ENCODE measurements around the gene CDKN2B-AS1. TPM values are rescaled to one million over a fixed set of nuclear protein-coding genes. Genes with fewer than 3 reads are reported as not detected.

Gene CDKN2B-AS1
- total RNA-seq, 1 experiment from 2014 or later, result 0.24 TPM

DNA sequence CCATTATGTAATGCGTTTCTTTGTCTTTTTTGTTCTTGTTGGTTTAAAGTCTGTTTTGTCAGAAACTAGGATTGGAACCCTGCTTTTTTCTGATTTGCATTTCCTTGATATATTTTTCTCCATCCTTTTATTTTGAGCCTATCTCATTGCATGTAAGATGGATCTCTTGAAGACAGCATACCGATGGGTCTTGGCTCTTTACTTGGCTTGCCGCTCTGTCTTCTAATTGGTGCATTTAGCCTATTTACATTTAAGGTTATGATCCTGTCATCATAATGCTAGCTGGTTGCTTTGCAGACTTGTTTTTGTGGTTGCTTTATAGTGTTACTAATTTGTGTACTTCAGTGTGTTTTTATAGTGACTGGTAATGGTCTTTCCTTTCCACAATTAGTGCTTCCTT lies 27.8 kb downstream of the CDKN2B-AS1 start:
- H3K9me3 Mint-ChIP-seq, result peaks cover 22% of the 10 kb centered on the region
- no peaks in the 10 kb centered on the region for H3K4me1 Mint-ChIP-seq
- H3K27me3 Mint-ChIP-seq (ENCODE audit: low read depth), result peaks cover 23% of the 10 kb centered on the region
- H3K27ac Mint-ChIP-seq, result no peak overlapping the region
- DNase-seq (ENCODE audit: low spot score) (no peak), ATAC-seq (no peak)
- TF ChIP-seq IRF2 (CRISPR knock-in tag; IDR thresholded peaks at IDR 0.05; ENCODE audit: borderline replicate concordance, low read depth) (no peak), JAZF1 (CRISPR knock-in tag; IDR thresholded peaks at IDR 0.05) (no peak), JUN (CRISPR knock-in tag; IDR thresholded peaks at IDR 0.05) (no peak)
- TF ChIP-seq, protein P1, sequence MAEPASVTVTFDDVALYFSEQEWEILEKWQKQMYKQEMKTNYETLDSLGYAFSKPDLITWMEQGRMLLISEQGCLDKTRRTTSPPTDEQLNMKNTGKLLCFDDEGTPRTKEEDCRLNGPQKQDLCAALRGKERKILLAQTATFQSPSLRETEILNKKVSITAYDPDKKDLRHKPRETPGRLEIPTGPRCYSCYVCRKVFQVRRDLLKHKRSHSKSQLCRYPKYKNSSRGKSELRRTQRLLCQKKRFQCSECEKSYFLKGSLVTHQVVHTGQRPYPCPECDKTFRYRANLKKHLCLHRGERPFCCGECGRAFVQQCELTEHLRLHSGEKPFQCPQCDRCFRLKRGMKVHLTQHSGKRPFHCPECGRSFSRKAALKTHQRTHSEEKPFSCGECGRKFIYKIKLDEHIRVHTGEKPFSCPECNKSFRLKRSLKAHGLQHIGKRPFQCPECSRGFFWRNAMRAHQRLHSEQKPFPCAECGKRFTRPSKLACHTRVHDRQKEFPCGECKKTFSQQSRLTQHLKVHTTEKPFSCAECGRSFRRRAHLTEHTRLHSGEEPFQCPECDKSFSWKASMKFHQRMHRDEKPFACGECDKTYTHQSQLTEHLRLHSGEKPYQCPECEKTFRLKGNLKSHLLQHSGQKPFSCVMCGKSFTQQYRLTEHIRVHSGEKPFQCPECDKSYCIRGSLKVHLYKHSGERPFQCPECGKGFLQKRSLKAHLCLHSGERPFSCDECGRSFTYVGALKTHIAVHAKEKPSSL (CRISPR knock-in tag; conservative IDR thresholded peaks at IDR 0.05), result no peak
- no peaks in the 10 kb centered on the region for H3K36me3 Mint-ChIP-seq
- ChIA-PET POLR2A (interaction anchor here (0.5 kb wide), 1 partner anchor 23 kb away, joined by 3 read pairs; no protein-coding TSS in a partner anchor), CTCF (no interaction called here)
- no peak overlapping the region for H3K4me3 Mint-ChIP-seq

DNA sequence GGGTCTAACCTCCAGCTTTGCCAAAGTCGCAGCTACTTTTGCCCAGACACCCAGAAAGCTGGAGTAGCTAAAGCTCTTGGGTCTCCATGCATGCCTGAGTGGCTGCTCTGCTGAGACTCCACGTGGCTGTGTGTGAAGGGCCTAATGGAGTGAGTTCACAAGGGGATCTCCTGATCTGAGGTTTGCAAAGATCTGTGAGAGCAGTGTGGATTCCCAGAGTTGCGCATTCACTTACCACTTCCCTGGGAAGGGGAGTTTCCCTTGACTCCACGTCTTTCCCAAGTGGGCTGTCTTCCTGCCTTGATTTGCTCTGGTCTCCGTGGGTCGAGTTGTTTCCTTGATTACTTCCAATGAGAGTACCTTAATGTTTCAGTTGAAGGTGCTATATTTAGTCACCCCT lies 32.1 kb downstream of the CDKN2B-AS1 start:
- peaks cover 6% of the 10 kb centered on the region for H3K4me1 Mint-ChIP-seq
- no peak for DNase-seq (ENCODE audit: low spot score)
- ATAC-seq, result no peak
- H3K27me3 Mint-ChIP-seq (ENCODE audit: low read depth), result peaks cover 9% of the 10 kb centered on the region
- no peak overlapping the region for H3K27ac Mint-ChIP-seq
- no peak for TF ChIP-seq CBFB (CRISPR knock-in tag; IDR thresholded peaks at IDR 0.05; ENCODE audit: low read depth)
- no peak for TF ChIP-seq ZBTB21 (CRISPR knock-in tag; IDR thresholded peaks at IDR 0.05; ENCODE audit: borderline replicate concordance)
- TF ChIP-seq, protein P2, sequence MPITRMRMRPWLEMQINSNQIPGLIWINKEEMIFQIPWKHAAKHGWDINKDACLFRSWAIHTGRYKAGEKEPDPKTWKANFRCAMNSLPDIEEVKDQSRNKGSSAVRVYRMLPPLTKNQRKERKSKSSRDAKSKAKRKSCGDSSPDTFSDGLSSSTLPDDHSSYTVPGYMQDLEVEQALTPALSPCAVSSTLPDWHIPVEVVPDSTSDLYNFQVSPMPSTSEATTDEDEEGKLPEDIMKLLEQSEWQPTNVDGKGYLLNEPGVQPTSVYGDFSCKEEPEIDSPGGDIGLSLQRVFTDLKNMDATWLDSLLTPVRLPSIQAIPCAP (CRISPR knock-in tag; IDR thresholded peaks at IDR 0.05), result no peak
- H3K36me3 Mint-ChIP-seq, result no peaks in the 10 kb centered on the region
- ChIA-PET CTCF (interaction anchor here (1.0 to 2.4 kb wide), 2 partner anchors 18 to 426 kb away, joined by 3 to 9 read pairs; partner anchors contain the start of gene CDKN2B), POLR2A (interaction anchor here (0.7 kb wide), 1 partner anchor 91 kb away, joined by 4 read pairs; no protein-coding TSS in a partner anchor)
- peaks cover 9% of the 10 kb centered on the region for H3K9me3 Mint-ChIP-seq
- H3K4me3 Mint-ChIP-seq, result no peak overlapping the region

DNA sequence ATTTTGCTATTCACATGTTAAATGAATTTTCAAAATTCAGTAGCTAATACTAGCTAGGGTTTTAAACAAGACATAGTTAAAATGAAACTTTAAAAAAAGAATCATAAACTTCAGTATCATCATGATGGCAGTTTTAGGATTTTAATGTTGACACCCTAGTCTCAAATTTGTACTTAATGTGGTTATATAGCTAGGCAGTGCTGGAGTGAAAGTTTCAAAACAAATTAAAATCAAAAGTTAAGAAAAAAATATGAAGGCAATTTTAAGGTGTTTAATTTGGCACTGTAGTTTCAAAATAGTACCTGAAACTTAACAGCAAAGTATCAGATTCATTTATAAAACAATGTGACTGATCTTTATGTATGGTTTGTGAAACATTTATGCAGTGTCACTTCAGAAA lies 33.8 kb downstream of the CDKN2B-AS1 start:
- TF ChIP-seq RORB (CRISPR knock-in tag; IDR thresholded peaks at IDR 0.05) (no peak), ELF4 (CRISPR knock-in tag; IDR thresholded peaks at IDR 0.05; ENCODE audit: low read depth) (no peak), NFATC4 (CRISPR knock-in tag; IDR thresholded peaks at IDR 0.05) (no peak), FOXJ3 (CRISPR knock-in tag; IDR thresholded peaks at IDR 0.05; ENCODE audit: borderline replicate concordance) (no peak)
- TF ChIP-seq, protein P3, sequence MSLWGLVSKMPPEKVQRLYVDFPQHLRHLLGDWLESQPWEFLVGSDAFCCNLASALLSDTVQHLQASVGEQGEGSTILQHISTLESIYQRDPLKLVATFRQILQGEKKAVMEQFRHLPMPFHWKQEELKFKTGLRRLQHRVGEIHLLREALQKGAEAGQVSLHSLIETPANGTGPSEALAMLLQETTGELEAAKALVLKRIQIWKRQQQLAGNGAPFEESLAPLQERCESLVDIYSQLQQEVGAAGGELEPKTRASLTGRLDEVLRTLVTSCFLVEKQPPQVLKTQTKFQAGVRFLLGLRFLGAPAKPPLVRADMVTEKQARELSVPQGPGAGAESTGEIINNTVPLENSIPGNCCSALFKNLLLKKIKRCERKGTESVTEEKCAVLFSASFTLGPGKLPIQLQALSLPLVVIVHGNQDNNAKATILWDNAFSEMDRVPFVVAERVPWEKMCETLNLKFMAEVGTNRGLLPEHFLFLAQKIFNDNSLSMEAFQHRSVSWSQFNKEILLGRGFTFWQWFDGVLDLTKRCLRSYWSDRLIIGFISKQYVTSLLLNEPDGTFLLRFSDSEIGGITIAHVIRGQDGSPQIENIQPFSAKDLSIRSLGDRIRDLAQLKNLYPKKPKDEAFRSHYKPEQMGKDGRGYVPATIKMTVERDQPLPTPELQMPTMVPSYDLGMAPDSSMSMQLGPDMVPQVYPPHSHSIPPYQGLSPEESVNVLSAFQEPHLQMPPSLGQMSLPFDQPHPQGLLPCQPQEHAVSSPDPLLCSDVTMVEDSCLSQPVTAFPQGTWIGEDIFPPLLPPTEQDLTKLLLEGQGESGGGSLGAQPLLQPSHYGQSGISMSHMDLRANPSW (CRISPR knock-in tag; conservative IDR thresholded peaks at IDR 0.05; ENCODE audit: low read depth), result no peak
- DNase-seq (ENCODE audit: low spot score) (no peak), ATAC-seq (no peak)
- no peaks in the 10 kb centered on the region for H3K36me3 Mint-ChIP-seq
- H3K4me3 Mint-ChIP-seq, result no peak overlapping the region
- H3K27me3 Mint-ChIP-seq (ENCODE audit: low read depth), result no peaks in the 10 kb centered on the region
- H3K9me3 Mint-ChIP-seq, result no peaks in the 10 kb centered on the region
- ChIA-PET POLR2A (no interaction called here), CTCF (interaction anchor here (1.3 kb wide), 1 partner anchor 215 kb away, joined by 3 read pairs; no protein-coding TSS in a partner anchor)
- no peak overlapping the region for H3K27ac Mint-ChIP-seq
- H3K4me1 Mint-ChIP-seq, result peaks cover 12% of the 10 kb centered on the region

DNA sequence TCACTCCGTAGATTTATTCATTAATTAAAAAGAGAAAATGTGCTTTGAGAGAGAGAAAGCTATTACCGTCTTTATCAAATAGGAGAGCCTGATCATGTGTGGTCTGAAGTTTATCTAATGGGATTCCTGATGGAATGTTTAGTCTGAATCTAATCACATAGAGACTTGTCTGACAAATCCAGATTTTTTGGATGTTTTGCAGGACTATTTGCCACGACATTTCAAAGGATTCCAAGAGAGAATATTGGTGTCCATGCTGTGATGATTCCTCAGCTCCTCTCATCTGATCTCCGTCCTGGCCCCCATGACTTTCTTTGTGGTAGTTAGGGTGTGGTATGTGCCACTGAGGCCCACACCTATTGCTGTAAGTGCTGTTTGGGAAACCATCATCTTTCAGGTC lies 34.6 kb downstream of the CDKN2B-AS1 start:
- CTCF ChIA-PET, result interaction anchor here (1.2 to 1.4 kb wide), 3 partner anchors 21 to 216 kb away, joined by 3 to 6 read pairs (median 3); partner anchors contain the start of gene CDKN2B
- POLR2A ChIA-PET, result no interaction called here
- no peak for ATAC-seq
- H3K4me3 Mint-ChIP-seq, result no peak overlapping the region
- H3K27me3 Mint-ChIP-seq (ENCODE audit: low read depth), result no peaks in the 10 kb centered on the region
- DNase-seq (ENCODE audit: low spot score), result no peak
- H3K9me3 Mint-ChIP-seq, result no peaks in the 10 kb centered on the region
- H3K4me1 Mint-ChIP-seq, result peaks cover 12% of the 10 kb centered on the region
- H3K36me3 Mint-ChIP-seq, result no peaks in the 10 kb centered on the region
- H3K27ac Mint-ChIP-seq, result no peak overlapping the region
- no peak for TF ChIP-seq ZBTB21 (CRISPR knock-in tag; IDR thresholded peaks at IDR 0.05; ENCODE audit: borderline replicate concordance)
- no peak for TF ChIP-seq CREB1 (CRISPR knock-in tag; IDR thresholded peaks at IDR 0.05)
- TF ChIP-seq HMGA2 (CRISPR knock-in tag; IDR thresholded peaks at IDR 0.05), result no peak
- TF ChIP-seq, protein P1 (CRISPR knock-in tag; conservative IDR thresholded peaks at IDR 0.05), result no peak
- no peak for TF ChIP-seq ESRRA (CRISPR knock-in tag; IDR thresholded peaks at IDR 0.05; ENCODE audit: borderline replicate concordance)
- no peak for TF ChIP-seq MXD4 (CRISPR knock-in tag; IDR thresholded peaks at IDR 0.05; ENCODE audit: borderline replicate concordance)
